Lung (tissue), 12 donors: Measurements from ENCODE around the gene ALKBH7. TPM values are rescaled to one million over a fixed set of nuclear protein-coding genes. Genes with fewer than 3 reads are reported as not detected.
A peak's percentile ranks its signal among the peaks of the same experiment; 100 is the strongest.

Experiments used
- ATAC-seq: fragments of 200-7000 bp; cut with Tn5 transposase; one replicate; pipeline ENCODE4 v1.9.1; 2020; ENCODE audit warnings: moderate number of reproducible peaks; ENCODE audit not compliant: insufficient read depth, low FRiP score
- DNase-seq, 3 donors: peaks; one replicate each; pipeline ENCODE4 v3.0.0-alpha.2; 2013 to 2017
- H3K27ac ChIP-seq, 2 donors: one replicate each; pipeline ENCODE4 v1.5.1; 2013; ENCODE audit warnings: mild to moderate bottlenecking in 2 of 2, moderate library complexity in 2 of 2, control low read depth in 1 of 2, inconsistent platforms in 1 of 2, low read depth in 1 of 2, low read length in 1 of 2
- H3K27me3 ChIP-seq, 3 donors: one replicate each; pipeline ENCODE4 v1.5.1; 2013; ENCODE audit warnings: low read length in 2 of 3; ENCODE audit not compliant: control insufficient read depth in 3 of 3, insufficient read depth in 3 of 3
- H3K36me3 ChIP-seq, 4 donors: one replicate each; pipeline ENCODE4 v1.5.1; 2013; ENCODE audit warnings: low read length in 4 of 4, mild to moderate bottlenecking in 1 of 4, moderate library complexity in 1 of 4; ENCODE audit not compliant: control insufficient read depth in 4 of 4, insufficient read depth in 4 of 4
- H3K4me1 ChIP-seq, 5 donors: one replicate each; pipeline ENCODE4 v1.5.1; 2013; ENCODE audit warnings: low read length in 5 of 5, mild to moderate bottlenecking in 2 of 5, moderate library complexity in 1 of 5; ENCODE audit not compliant: control insufficient read depth in 5 of 5, insufficient read depth in 5 of 5
- H3K4me3 ChIP-seq: one replicate; pipeline ENCODE4 v1.5.1; 2013; ENCODE audit warnings: mild to moderate bottlenecking, control low read depth, moderate library complexity
- H3K9ac ChIP-seq, 2 donors: one replicate each; pipeline ENCODE4 v1.5.1; 2013; ENCODE audit warnings: low read length in 2 of 2, control low read depth in 1 of 2; ENCODE audit not compliant: insufficient read depth in 1 of 2
- H3K9me3 ChIP-seq, 4 donors: one replicate each; pipeline ENCODE4 v1.5.1; 2013; ENCODE audit warnings: low read length in 3 of 4, mild to moderate bottlenecking in 1 of 4, moderate library complexity in 1 of 4; ENCODE audit not compliant: control insufficient read depth in 4 of 4, insufficient read depth in 3 of 4
- CTCF ChIP-seq: IDR thresholded peaks from 2 replicates; pipeline ENCODE4 v1.5.1; 2012; ENCODE audit warnings: mild to moderate bottlenecking; ENCODE audit errors: control extremely low read depth, extremely low read depth
- WGBS, 2 donors: extraction: QIAGEN DNeasy Blood & Tissue Kit; methylation state at CpG; one replicate each; pipeline ENCODE4 v1.1.7; 2013; 5-methylcytosine and 5-hydroxymethylcytosine counted together
- polyA plus RNA-seq, 2 donors: library from polyadenylated mRNA; stranded (reverse); fragments of 200-250 nt; gene quantifications; one replicate each; pipeline ENCODE4 v1.2.1, GENCODE V29; 2013
- total RNA-seq, 2 donors: library from RNA; depleted of rRNA in 1 of 2; stranded (reverse); fragments of >200 nt in 1 of 2; gene quantifications; one replicate each; pipeline ENCODE4 v1.2.1, GENCODE V29; 2014 to 2021
- donor health status: control.
- donor health status: control.
- donor health status: Bipolar disorder and iron deficiency.
- donor health status: healthy.
- donor health status: DM: yes; HTN: yes; CAD: no.

The ALKBH7 gene
- total and polyA plus RNA-seq, 4 donors = 26.8 to 84.2 (median 53.4) TPM

DNA sequence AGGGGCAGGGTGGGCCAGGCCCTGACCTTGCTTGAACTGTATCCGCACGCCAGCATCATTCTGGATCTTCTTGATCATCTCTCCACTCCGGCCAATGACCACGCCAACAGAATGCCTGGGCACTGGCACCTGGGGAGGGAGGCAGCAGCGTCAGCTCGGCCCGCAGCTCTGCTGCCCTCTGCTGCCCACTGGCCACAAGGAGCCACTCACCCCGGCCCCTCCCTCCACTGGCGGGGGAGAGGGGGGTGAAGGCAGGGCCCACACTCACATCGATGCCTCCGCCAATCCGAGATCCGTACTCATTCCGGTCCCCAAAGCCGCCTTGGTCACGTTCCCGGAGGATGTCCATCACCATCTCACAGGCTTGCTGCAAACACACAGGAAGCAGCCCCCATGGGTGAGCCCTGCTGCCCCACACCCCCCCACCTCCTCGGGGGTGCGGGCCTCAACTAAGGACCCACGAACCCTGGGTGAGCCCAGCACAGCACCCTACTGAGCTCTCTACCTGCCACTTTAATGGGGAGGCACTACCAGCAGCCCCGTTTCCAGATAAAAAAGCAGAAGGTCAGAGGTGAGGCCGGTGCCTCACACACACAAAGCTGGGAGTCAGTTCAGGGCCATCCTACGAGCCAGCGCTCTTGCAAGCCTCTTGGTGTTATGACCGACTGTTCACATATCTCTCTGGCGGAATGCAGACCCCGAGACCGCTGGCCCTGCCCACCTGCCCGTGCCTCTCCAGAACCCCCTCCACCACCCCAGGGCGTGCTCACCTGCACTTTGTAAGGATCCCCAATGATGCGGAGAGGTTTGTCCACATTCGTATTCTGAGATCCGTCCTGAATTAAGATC is 45.3 kb downstream of the ALKBH7 start:
- H3K27me3 ChIP-seq = no peaks in the 10 kb centered on the region
- H3K9me3 ChIP-seq = no peaks in the 10 kb centered on the region
- H3K9ac ChIP-seq = no peak overlapping the region
- H3K4me1 ChIP-seq = peaks cover 0 to 27% (median 10%) of the 10 kb centered on the region in 5 donors
- DNase-seq = peak in 1 of 3 donors; percentile 35
- 78 to 85% methylated on average over 33 of the region's 33 CpGs for WGBS, 2 donors
- H3K36me3 ChIP-seq = peaks cover 20 to 79% (median 52%) of the 10 kb centered on the region in 4 donors
- H3K27ac ChIP-seq = no peak overlapping the region
- ATAC-seq = no peak
- TF ChIP-seq CTCF = no peak
- H3K4me3 ChIP-seq = no peak overlapping the region

GRCh38 chr19:6418562-6418932 is 46.0 kb downstream of the ALKBH7 start:
- no peak for ATAC-seq
- TF ChIP-seq CTCF = no peak

DNA sequence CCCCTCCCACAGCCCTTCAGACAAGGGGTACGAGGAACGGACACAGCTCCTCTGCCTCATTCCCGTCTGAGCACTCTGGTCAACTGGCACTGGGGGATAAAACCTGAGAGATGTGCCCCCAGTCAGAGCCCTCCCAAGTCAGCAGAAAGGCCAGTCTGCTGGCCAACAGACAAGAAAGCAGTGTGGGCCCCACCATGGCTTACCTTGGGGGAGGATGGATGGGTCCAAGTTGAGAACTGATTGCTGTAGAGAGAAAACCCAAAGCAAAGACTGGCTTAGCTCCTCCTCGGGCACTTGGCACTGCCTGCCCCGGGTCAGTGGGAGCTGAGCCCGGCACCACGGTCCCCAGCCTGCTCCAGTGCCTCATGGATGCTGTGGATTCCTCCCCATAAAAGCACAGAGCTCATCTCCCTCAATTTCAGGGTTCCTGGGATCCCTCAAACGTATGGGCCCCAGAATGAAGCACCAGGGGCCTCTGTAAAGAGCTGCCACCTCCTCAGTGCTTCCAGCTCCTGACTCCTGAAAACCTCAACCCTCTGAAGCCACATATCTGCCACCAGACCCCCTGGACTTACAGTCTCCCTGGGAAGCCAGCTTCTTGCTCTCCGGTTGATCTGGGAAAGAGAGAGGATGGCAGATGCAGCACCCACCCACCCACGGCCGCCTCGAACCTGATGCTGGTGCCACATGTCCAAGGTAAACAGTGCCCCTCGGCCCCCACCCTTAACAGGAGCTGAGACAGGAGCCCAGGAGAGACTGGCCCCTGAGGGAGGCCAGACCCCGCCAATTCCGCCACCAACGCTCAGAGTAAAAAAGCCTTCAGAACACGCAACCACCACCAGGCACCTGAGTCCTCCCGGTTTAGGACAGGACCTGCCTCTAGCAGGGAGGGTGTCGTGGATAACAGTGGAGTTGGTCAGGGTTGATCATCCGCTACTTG is 48.8 kb downstream of the ALKBH7 start:
- ATAC-seq (no peak), DNase-seq (no peak)
- H3K9me3 ChIP-seq = no peaks in the 10 kb centered on the region
- 86 to 88% methylated on average over 20 of the region's 20 CpGs for WGBS, 2 donors
- TF ChIP-seq CTCF = no peak
- peaks cover 0 to 21% (median 13%) of the 10 kb centered on the region in 5 donors for H3K4me1 ChIP-seq
- H3K27me3 ChIP-seq = no peaks in the 10 kb centered on the region
- H3K9ac ChIP-seq = peak overlapping the region in 1 of 2 donors; percentile 24
- no peak overlapping the region for H3K27ac ChIP-seq
- H3K4me3 ChIP-seq = no peak overlapping the region
- H3K36me3 ChIP-seq = peaks cover 4 to 57% (median 42%) of the 10 kb centered on the region in 4 donors

More at GRCh38 chr19:6418562-6418932, 46.0 kb downstream of the ALKBH7 start:
- WGBS, 2 donors = 95% methylated on average over 19 of the region's 19 CpGs
- Histone ChIP-seq H3K4me3 (no peak overlapping the region), H3K27ac (no peak overlapping the region), H3K9ac (no peak overlapping the region), H3K4me1 (peaks cover 0 to 27% (median 13%) of the 10 kb centered on the region in 5 donors), H3K9me3 (no peaks in the 10 kb centered on the region), H3K27me3 (no peaks in the 10 kb centered on the region), H3K36me3 (peaks cover 20 to 79% (median 53%) of the 10 kb centered on the region in 4 donors)
- DNase-seq = no peak
